Naive thymus-derived CD4-positive, alpha-beta T cell (primary cell): ENCODE data around the gene CAND1. TPM values are rescaled to one million over a fixed set of nuclear protein-coding genes. Genes with fewer than 3 reads are reported as not detected.

Source experiments
- ATAC-seq: fragments of 150-1000 bp; cut with Tn5 transposase; 2 replicates; pipeline ENCODE4 v1.10.0; 2021; ENCODE audit warnings: mild to moderate bottlenecking, moderate library complexity
- CTCF ChIA-PET: fragments of 350-600 bp; sonication (Branson Sonifier 250); formaldehyde crosslinking; loops from one replicate; lab custom pipeline; 2021; ENCODE audit warnings: antibody characterized with exemption; lab: Charles Lee
- POLR2A ChIA-PET: fragments of 350-600 bp; sonication (Branson Sonifier 250); formaldehyde crosslinking; loops from one replicate; lab custom pipeline; 2021; ENCODE audit warnings: antibody characterized with exemption, inconsistent platforms; lab: Charles Lee
- DNase-seq, 9 donors: peaks; one replicate each; pipeline versions ENCODE4 v3.0.0 to v3.0.0-alpha.2; 2020 to 2022; ENCODE audit warnings: mixed read lengths in 1 of 9
- H3K27ac ChIP-seq: one replicate; pipeline ENCODE4 v1.7.0; 2013; ENCODE audit warnings: mild to moderate bottlenecking, low read depth, low read length, moderate library complexity
- H3K27me3 ChIP-seq, 2 donors: one replicate each; pipeline ENCODE4 v1.7.0; 2013; ENCODE audit warnings: low read length in 2 of 2, mild to moderate bottlenecking in 2 of 2, moderate library complexity in 2 of 2; ENCODE audit not compliant: control insufficient read depth in 2 of 2, insufficient read depth in 2 of 2
- H3K36me3 ChIP-seq, 3 experiments: 1 replicate in 2 of 3; 2 replicates in 1 of 3; pipeline ENCODE4 v1.7.0; 2013; ENCODE audit warnings: low read length in 3 of 3, mild to moderate bottlenecking in 3 of 3, moderate library complexity in 1 of 3; ENCODE audit not compliant: insufficient read depth in 3 of 3, control insufficient read depth in 2 of 3
- H3K4me1 ChIP-seq, 2 donors: one replicate each; pipeline ENCODE4 v1.7.0; 2013; ENCODE audit warnings: low read length in 2 of 2, mild to moderate bottlenecking in 2 of 2, moderate library complexity in 1 of 2; ENCODE audit not compliant: control insufficient read depth in 2 of 2, insufficient read depth in 2 of 2
- H3K4me3 ChIP-seq: 2 replicates; pipeline ENCODE4 v1.7.0; 2013; ENCODE audit warnings: mild to moderate bottlenecking, low read length
- H3K9me3 ChIP-seq, 3 experiments: 1 replicate in 2 of 3; 2 replicates in 1 of 3; pipeline ENCODE4 v1.7.0; 2013; ENCODE audit warnings: low read length in 3 of 3; ENCODE audit not compliant: control insufficient read depth in 2 of 3
- H3K27ac Mint-ChIP-seq, 9 donors: one replicate each; pipeline ENCODE4 v1.8.0; 2020 to 2022; ENCODE audit warnings: mixed read lengths in 9 of 9, mild to moderate bottlenecking in 8 of 9, moderate library complexity in 5 of 9, inconsistent platforms in 2 of 9
- H3K27me3 Mint-ChIP-seq, 5 donors: one replicate each; pipeline ENCODE4 v1.8.0; 2021 to 2022; ENCODE audit warnings: mixed read lengths in 5 of 5, mild to moderate bottlenecking in 1 of 5
- H3K36me3 Mint-ChIP-seq, 5 donors: one replicate each; pipeline ENCODE4 v1.8.0; 2020 to 2022; ENCODE audit warnings: mixed read lengths in 5 of 5, mild to moderate bottlenecking in 3 of 5, inconsistent platforms in 1 of 5
- H3K4me1 Mint-ChIP-seq, 7 donors: one replicate each; pipeline ENCODE4 v1.8.0; 2020 to 2022; ENCODE audit warnings: mixed read lengths in 7 of 7, mild to moderate bottlenecking in 3 of 7, inconsistent platforms in 1 of 7
- H3K4me3 Mint-ChIP-seq, 10 donors: one replicate each; pipeline ENCODE4 v1.8.0; 2020 to 2022; ENCODE audit warnings: mild to moderate bottlenecking in 10 of 10, mixed read lengths in 10 of 10, moderate library complexity in 6 of 10, inconsistent platforms in 2 of 10
- H3K9me3 Mint-ChIP-seq, 11 donors: one replicate each; pipeline ENCODE4 v1.8.0; 2020 to 2022; ENCODE audit warnings: mixed read lengths in 11 of 11, mild to moderate bottlenecking in 4 of 11, inconsistent platforms in 1 of 11, moderate library complexity in 1 of 11
- intact Hi-C, 2 donors: fragments of 100-400 bp; cut with micrococcal nuclease; formaldehyde crosslinking; loops; one replicate each; pipeline ENCODE4 v1.15.1; 2023
- polyA plus RNA-seq, 2 donors: library from polyadenylated mRNA; unstranded; fragments of 300-500 nt; fragmentation: Illumina TruSeq; gene quantifications; one replicate each; pipeline ENCODE4 v1.2.3, GENCODE V29; 2021
- total RNA-seq, 6 experiments: library from RNA in 5 of 6; stranded (reverse) in 5 of 6; gene quantifications; 1 replicate in 5 of 6; 2 replicates in 1 of 6; pipeline ENCODE4 v1.2.3 and lab custom pipeline; 2021 to 2026

Gene CAND1
- total RNA-seq, result 100 to 1,000 TPM in 3 of 5 experiments, 10 to 100 TPM in 2; 83.2 to 160 (median 111) TPM
- polyA plus RNA-seq, result 10 to 100 TPM; 54.8 to 63.8 TPM
- 160 reads per million, percentile 91 among the genes with 10 or more reads in this experiment for total RNA-seq (lab: John Stamatoyannopoulos, UW)

DNA sequence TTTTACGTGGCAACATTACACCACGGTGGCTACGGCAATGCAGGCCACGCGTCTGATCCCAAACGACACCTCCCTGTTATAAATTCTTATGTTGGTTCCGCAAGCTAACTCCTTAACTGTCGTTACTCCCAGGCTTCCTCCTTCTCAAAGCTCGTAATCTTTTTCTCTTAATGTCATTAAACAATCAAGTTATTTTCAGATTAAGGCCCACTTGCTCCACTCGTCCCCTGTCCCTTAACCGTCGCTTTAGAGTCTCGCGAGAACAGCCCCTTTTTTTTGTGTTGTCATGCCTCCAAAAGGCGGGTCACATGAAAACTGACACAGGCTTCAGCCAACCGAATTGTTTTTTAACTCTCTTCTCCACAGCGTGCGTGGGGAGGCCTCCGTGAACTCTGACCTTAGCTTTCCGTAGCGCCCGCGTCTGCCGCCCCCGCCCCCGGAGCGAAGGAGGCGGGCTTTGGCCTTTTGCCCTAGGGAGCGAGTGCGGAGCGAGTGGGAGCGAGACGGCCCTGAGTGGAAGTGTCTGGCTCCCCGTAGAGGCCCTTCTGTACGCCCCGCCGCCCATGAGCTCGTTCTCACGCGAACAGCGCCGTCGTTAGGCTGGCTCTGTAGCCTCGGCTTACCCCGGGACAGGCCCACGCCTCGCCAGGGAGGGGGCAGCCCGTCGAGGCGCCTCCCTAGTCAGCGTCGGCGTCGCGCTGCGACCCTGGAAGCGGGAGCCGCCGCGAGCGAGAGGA is at the start of gene CAND1:
Gene CAND1 (plus strand): TSS at position 463 of the 737 bp plus-strand sequence. CDS start 360 bp downstream, outside the sequence.
- H3K4me3 ChIP-seq, result peak within 1 kb of the TSS; percentile 69
- no peaks in the 10 kb centered on the region for H3K27me3 ChIP-seq
- POLR2A ChIA-PET, result interaction anchor here (0.6 to 2.7 kb wide), 31 partner anchors 8 to 1539 kb away, joined by 3 to 19 read pairs (median 4); partner anchors contain the start of genes DYRK2, HELB, MDM2 and TMBIM4
- peaks cover 0 to 5% (median 0%) of the 10 kb centered on the region in 3 experiments for H3K36me3 ChIP-seq
- Mint-ChIP-seq H3K27me3 (no peaks in the 10 kb centered on the region), H3K27ac (peak within 1 kb of the TSS; percentile 97 to 100 (median 99)), H3K4me3 (peak within 1 kb of the TSS; percentile 80 to 99 (median 95)), H3K9me3 (peaks cover 0 to 4% (median 0%) of the 10 kb centered on the region in 11 donors), H3K4me1 (peaks cover 22 to 55% (median 52%) of the 10 kb centered on the region in 7 donors), H3K36me3 (peaks cover 0 to 8% (median 0%) of the 10 kb centered on the region in 5 donors)
- no peaks in the 10 kb centered on the region for H3K9me3 ChIP-seq
- peak; percentile 93 to 99 (median 98) for DNase-seq
- CTCF ChIA-PET, result interaction anchor here (0.7 to 1.1 kb wide), 5 partner anchors 9 to 1048 kb away, joined by 3 to 4 read pairs (median 3); no protein-coding TSS in a partner anchor
- H3K27ac ChIP-seq, result peak within 1 kb of the TSS; percentile 91
- intact Hi-C loops, result loop anchor here (1.0 to 10.0 kb wide), 28 partner anchors 108 to 1970 kb away; partner anchors contain the start of genes HELB (in 2 of the 2), LLPH (in 2 of the 2), NUP107 (in 2 of the 2) and RAP1B (in 2 of the 2)
- peaks cover 22 to 26% of the 10 kb centered on the region in 2 donors for H3K4me1 ChIP-seq
- ATAC-seq, result peak; percentile 89

DNA sequence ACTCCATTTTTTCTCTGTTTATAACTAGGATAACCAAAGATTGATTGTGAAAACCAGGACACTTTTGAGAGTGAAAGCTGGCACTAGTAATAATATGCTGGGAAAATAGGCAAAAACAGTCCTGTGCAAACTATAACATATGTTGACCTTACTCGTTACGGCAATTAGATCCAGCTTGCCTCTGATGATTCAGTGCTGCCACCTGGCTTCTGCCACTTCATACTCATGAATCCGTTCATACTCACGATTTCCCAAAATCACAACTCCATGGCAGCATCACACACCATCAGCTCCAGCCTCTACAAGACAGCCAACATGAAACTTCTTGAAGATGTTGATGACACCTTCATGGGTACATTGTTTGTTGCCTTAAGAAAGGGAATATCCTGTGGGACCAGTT is 49.1 kb upstream of the CAND1 start:
- Histone ChIP-seq H3K4me1 (no peaks in the 10 kb centered on the region), H3K36me3 (no peaks in the 10 kb centered on the region), H3K27me3 (no peaks in the 10 kb centered on the region), H3K4me3 (no peak overlapping the region), H3K27ac (no peak overlapping the region), H3K9me3 (no peaks in the 10 kb centered on the region)
- CTCF ChIA-PET, result no interaction called here
- Mint-ChIP-seq H3K27ac (no peak overlapping the region), H3K9me3 (no peaks in the 10 kb centered on the region), H3K27me3 (peaks cover 0 to 5% (median 0%) of the 10 kb centered on the region in 5 donors), H3K36me3 (no peaks in the 10 kb centered on the region), H3K4me1 (no peaks in the 10 kb centered on the region), H3K4me3 (no peak overlapping the region)
- DNase-seq (no peak), ATAC-seq (no peak)
- POLR2A ChIA-PET, result no interaction called here
- intact Hi-C loops, result no loop called here

DNA sequence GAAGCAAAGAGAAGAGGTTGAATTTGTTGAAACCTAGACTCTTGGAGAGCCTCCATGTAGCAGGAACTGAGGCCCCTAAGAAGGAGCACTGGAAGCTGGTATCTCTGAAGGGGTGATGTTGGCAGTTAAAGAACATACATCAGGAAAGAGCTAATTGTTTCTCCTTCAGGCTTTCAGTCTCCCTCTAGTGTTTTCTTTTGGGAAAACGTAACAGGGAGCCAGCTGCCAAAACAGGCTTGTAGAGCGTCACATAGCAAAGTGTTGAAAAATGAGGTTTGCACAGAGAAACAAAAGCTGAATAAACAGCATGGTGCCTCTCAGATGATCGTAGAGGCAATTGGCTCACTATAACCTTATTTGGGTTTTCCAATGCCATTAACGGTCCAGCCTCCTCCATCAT is 46.9 kb upstream of the CAND1 start:
- ChIA-PET POLR2A (no interaction called here), CTCF (interaction anchor here (1.0 kb wide), 1 partner anchor 320 kb away, joined by 4 read pairs; no protein-coding TSS in a partner anchor)
- Histone ChIP-seq H3K4me3 (no peak overlapping the region), H3K27ac (no peak overlapping the region), H3K9me3 (no peaks in the 10 kb centered on the region), H3K27me3 (no peaks in the 10 kb centered on the region), H3K4me1 (no peaks in the 10 kb centered on the region), H3K36me3 (no peaks in the 10 kb centered on the region)
- no peak for DNase-seq
- intact Hi-C loops, result no loop called here
- no peak overlapping the region for H3K27ac Mint-ChIP-seq
- no peaks in the 10 kb centered on the region for H3K4me1 Mint-ChIP-seq
- no peaks in the 10 kb centered on the region for H3K36me3 Mint-ChIP-seq
- no peak for ATAC-seq
- H3K9me3 Mint-ChIP-seq, result peaks cover 0 to 3% (median 0%) of the 10 kb centered on the region in 11 donors
- H3K27me3 Mint-ChIP-seq, result peaks cover 0 to 5% (median 0%) of the 10 kb centered on the region in 5 donors
- no peak overlapping the region for H3K4me3 Mint-ChIP-seq

- ChIA-PET POLR2A (no interaction called here), CTCF (no interaction called here)
- Histone ChIP-seq H3K27me3 (no peaks in the 10 kb centered on the region), H3K9me3 (no peaks in the 10 kb centered on the region), H3K4me3 (no peak overlapping the region), H3K27ac (no peak overlapping the region), H3K36me3 (no peaks in the 10 kb centered on the region), H3K4me1 (no peaks in the 10 kb centered on the region)
- Mint-ChIP-seq H3K9me3 (peaks cover 0 to 10% (median 0%) of the 10 kb centered on the region in 11 donors), H3K4me3 (no peak overlapping the region), H3K27ac (no peak overlapping the region), H3K4me1 (no peaks in the 10 kb centered on the region), H3K36me3 (no peaks in the 10 kb centered on the region), H3K27me3 (peaks cover 0 to 5% (median 0%) of the 10 kb centered on the region in 5 donors)
- ATAC-seq, result no peak
- intact Hi-C loops, result no loop called here
- no peak for DNase-seq
These were observed 45.9 kb upstream of the CAND1 start for GRCh38 chr12:67223225-67223624.

GRCh38 chr12:67237231-67237630 is 31.9 kb upstream of the CAND1 start:
- H3K36me3 ChIP-seq, result no peaks in the 10 kb centered on the region
- peaks cover 0 to 8% of the 10 kb centered on the region in 2 donors for H3K27me3 ChIP-seq
- intact Hi-C loops, result no loop called here
- H3K4me1 Mint-ChIP-seq, result no peaks in the 10 kb centered on the region
- no peak overlapping the region for H3K4me3 ChIP-seq
- H3K9me3 Mint-ChIP-seq, result peaks cover 0 to 18% (median 7%) of the 10 kb centered on the region in 11 donors
- ChIA-PET CTCF (no interaction called here), POLR2A (no interaction called here)
- H3K9me3 ChIP-seq, result no peaks in the 10 kb centered on the region
- H3K27ac Mint-ChIP-seq, result no peak overlapping the region
- no peaks in the 10 kb centered on the region for H3K4me1 ChIP-seq
- no peak overlapping the region for H3K4me3 Mint-ChIP-seq
- H3K36me3 Mint-ChIP-seq, result peaks cover 0 to 5% (median 0%) of the 10 kb centered on the region in 5 donors
- no peak overlapping the region for H3K27ac ChIP-seq
- ATAC-seq (no peak), DNase-seq (no peak)
- peaks cover 4 to 27% (median 15%) of the 10 kb centered on the region in 5 donors for H3K27me3 Mint-ChIP-seq

DNA sequence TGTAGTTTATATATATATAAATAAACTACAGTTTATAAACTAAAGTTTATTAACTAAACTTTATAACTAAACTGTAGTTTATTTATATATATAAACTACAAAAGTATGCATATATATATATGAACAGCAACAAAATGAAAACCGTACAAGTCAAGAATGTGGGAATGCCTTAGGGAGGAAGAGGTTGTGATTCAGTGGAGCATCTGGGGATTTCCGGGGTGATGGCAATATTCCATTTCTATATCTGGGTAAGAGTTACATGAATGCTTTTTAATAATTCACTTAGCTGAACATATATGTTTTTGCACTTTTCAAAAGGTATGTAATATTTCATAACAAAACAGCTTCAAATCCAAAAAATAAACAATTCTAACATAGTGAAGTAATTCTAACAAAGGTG is 30.1 kb upstream of the CAND1 start:
- ChIA-PET POLR2A (no interaction called here), CTCF (no interaction called here)
- no peaks in the 10 kb centered on the region for H3K36me3 ChIP-seq
- peaks cover 0 to 5% (median 0%) of the 10 kb centered on the region in 5 donors for H3K36me3 Mint-ChIP-seq
- intact Hi-C loops, result no loop called here
- H3K27me3 Mint-ChIP-seq, result peaks cover 2 to 12% (median 10%) of the 10 kb centered on the region in 5 donors
- no peaks in the 10 kb centered on the region for H3K9me3 ChIP-seq
- H3K9me3 Mint-ChIP-seq, result peaks cover 0 to 13% (median 7%) of the 10 kb centered on the region in 11 donors
- H3K27me3 ChIP-seq, result peaks cover 0 to 3% of the 10 kb centered on the region in 2 donors
- DNase-seq, result no peak
- H3K4me3 ChIP-seq, result no peak overlapping the region
- ATAC-seq, result no peak
- H3K4me1 ChIP-seq, result no peaks in the 10 kb centered on the region
- H3K4me1 Mint-ChIP-seq, result no peaks in the 10 kb centered on the region
- H3K27ac ChIP-seq, result no peak overlapping the region
- H3K27ac Mint-ChIP-seq, result no peak overlapping the region
- no peak overlapping the region for H3K4me3 Mint-ChIP-seq
